GM12878 (cell line): ENCODE data around the gene KTN1. TPM values are rescaled to one million over a fixed set of nuclear protein-coding genes. Genes with fewer than 3 reads are reported as not detected.

Source experiments
- ATAC-seq: fragments of 200-7000 bp; cut with Tn5 transposase; 3 replicates; pipeline ENCODE4 v1.9.1; 2020; ENCODE audit warnings: mild to moderate bottlenecking, moderate library complexity
- BruUV-seq: library from RNA; stranded (reverse); fragments of 400-500 nt; replicated peaks from 2 replicates; lab custom pipeline; 2021; lab: Mats Ljungman, UMichigan
- CTCF ChIA-PET: fragments of 300-600 bp; sonication (Branson Sonifier 250); formaldehyde crosslinking; extraction: SDS; loops from one replicate; lab custom pipeline; 2021; ENCODE audit warnings: inconsistent platforms; lab: Yijun Ruan, JAX
- POLR2A ChIA-PET: fragments of 350-600 bp; formaldehyde crosslinking; extraction: SDS; loops from one replicate; lab custom pipeline; 2021; ENCODE audit warnings: inconsistent platforms; lab: Charles Lee
- RAD21 ChIA-PET: fragments of 300-600 bp; sonication (Branson Sonifier 250); formaldehyde crosslinking; loops from one replicate; lab custom pipeline; 2023; ENCODE audit warnings: antibody characterized with exemption; ENCODE audit not compliant: unreplicated experiment; lab: Charles Lee
- SMC1A ChIA-PET: fragments of 300-600 bp; sonication (Branson Sonifier 250); formaldehyde crosslinking; loops from one replicate; lab custom pipeline; 2023; ENCODE audit not compliant: unreplicated experiment, uncharacterized antibody; lab: Charles Lee
- DNase-seq: peaks from one replicate; pipeline ENCODE4 v3.0.0-alpha.2; 2011; ENCODE audit warnings: low read depth, low spot score
- FAIRE-seq: peaks from 3 replicates; lab custom pipeline; 2011; peaks lifted over from hg19 to GRCh38; lab: Jason Lieb, UNC
- H2AFZ ChIP-seq: 2 replicates; pipeline ENCODE4 v1.6.0; 2011; ENCODE audit warnings: low read depth, low read length, control low read depth; ENCODE audit not compliant: control insufficient read depth
- H3K27ac ChIP-seq: 2 replicates; pipeline ENCODE4 v1.5.1; 2011; ENCODE audit warnings: control low read depth; ENCODE audit not compliant: control insufficient read depth, insufficient read depth
- H3K27me3 ChIP-seq, 2 experiments: replicated peaks in 1 of 2; 2 replicates each; pipeline versions ENCODE4 v1.6.0 to v1.6.1; 2011; ENCODE audit warnings: low read length in 1 of 2; ENCODE audit not compliant: control insufficient read depth in 2 of 2, insufficient read depth in 2 of 2
- H3K36me3 ChIP-seq, 2 experiments: 2 replicates each; pipeline ENCODE4 v1.5.1; 2011; ENCODE audit warnings: low read length in 1 of 2; ENCODE audit not compliant: control insufficient read depth in 2 of 2, insufficient read depth in 2 of 2
- H3K4me1 ChIP-seq: 2 replicates; pipeline ENCODE4 v1.6.1; 2011; ENCODE audit warnings: mild to moderate bottlenecking, low read length, moderate library complexity, mixed read lengths; ENCODE audit not compliant: control insufficient read depth, insufficient read depth
- H3K4me2 ChIP-seq: 2 replicates; pipeline ENCODE4 v1.6.0; 2011; ENCODE audit warnings: control low read depth; ENCODE audit not compliant: control insufficient read depth, insufficient read depth
- H3K4me3 ChIP-seq: fragments of 200-600 bp; sonication (generic); 2 replicates; pipeline ENCODE4 v1.5.1; 2016
- H3K79me2 ChIP-seq: 2 replicates; pipeline ENCODE4 v1.6.0; 2011; ENCODE audit warnings: low read length; ENCODE audit not compliant: control insufficient read depth, insufficient read depth
- H3K9ac ChIP-seq: 2 replicates; pipeline ENCODE4 v1.8.0; 2011; ENCODE audit warnings: low read length, control low read depth, mixed read lengths; ENCODE audit not compliant: control insufficient read depth, insufficient read depth
- H3K9me3 ChIP-seq: replicated peaks from 3 replicates; pipeline ENCODE4 v1.5.1; 2011; ENCODE audit warnings: mild to moderate bottlenecking, low read length; ENCODE audit not compliant: control insufficient read depth, insufficient read depth
- H4K20me1 ChIP-seq: 2 replicates; pipeline ENCODE4 v1.6.0; 2011; ENCODE audit not compliant: control insufficient read depth, insufficient read depth
- CEBPB ChIP-seq, 2 experiments: fragments of 150-350 bp in 1 of 2; IDR thresholded peaks; 2 replicates each; pipeline ENCODE4 v1.6.1; 2012 to 2014; ENCODE audit warnings: low read depth in 2 of 2, low read length in 2 of 2, borderline replicate concordance in 1 of 2, inconsistent platforms in 1 of 2
- EZH2 ChIP-seq: IDR thresholded peaks from 2 replicates; pipeline ENCODE4 v1.6.1; 2012; ENCODE audit warnings: low read depth, mild to moderate bottlenecking, control low read depth, inconsistent platforms, low read length, borderline replicate concordance; ENCODE audit not compliant: control insufficient read depth
- JUNB ChIP-seq: IDR thresholded peaks from 2 replicates; pipeline ENCODE4 v1.6.1; 2016; ENCODE audit warnings: antibody characterized with exemption, mild to moderate bottlenecking
- NFYA ChIP-seq: IDR thresholded peaks from 2 replicates; pipeline ENCODE4 v1.6.1; 2011; ENCODE audit warnings: low read depth, mild to moderate bottlenecking, low read length, improper control_type of control experiment, borderline replicate concordance
- NFYB ChIP-seq: IDR thresholded peaks from 2 replicates; pipeline ENCODE4 v1.6.1; 2011; ENCODE audit warnings: low read depth, mild to moderate bottlenecking, low read length, improper control_type of control experiment, moderate library complexity; ENCODE audit not compliant: insufficient read depth
- NR2C1 ChIP-seq: fragments of 450-650 bp; IDR thresholded peaks from 2 replicates; pipeline ENCODE4 v1.6.1; 2017; ENCODE audit warnings: antibody characterized with exemption, mild to moderate bottlenecking, moderate library complexity
- RUNX3 ChIP-seq: IDR thresholded peaks from 2 replicates; pipeline ENCODE4 v1.6.1; 2012; ENCODE audit warnings: low read length, inconsistent platforms
- SMARCA5 ChIP-seq: fragments of 450-650 bp; IDR thresholded peaks from 2 replicates; pipeline ENCODE4 v1.6.1; 2017; ENCODE audit warnings: mild to moderate bottlenecking
- STAT3 ChIP-seq: IDR thresholded peaks from 2 replicates; pipeline ENCODE4 v1.6.1; 2011; ENCODE audit warnings: low read depth, low read length, improper control_type of control experiment
- ZZZ3 ChIP-seq: IDR thresholded peaks from 2 replicates; pipeline ENCODE4 v1.6.1; 2011; ENCODE audit warnings: low read depth; ENCODE audit not compliant: control insufficient read depth, insufficient read length
- in situ Hi-C: fragments of 300-500 bp; cut with MboI; formaldehyde crosslinking; loops from 9 replicates; pipeline ENCODE4 v1.14.3; 2018; ENCODE audit warnings: mixed read lengths
- intact Hi-C: fragments of 100-400 bp; cut with micrococcal nuclease; formaldehyde crosslinking; loops from one replicate; pipeline ENCODE4 v1.14.2; 2022; ENCODE audit not compliant: unreplicated experiment
- polyA plus RNA-seq, 11 experiments: library from polyadenylated mRNA; depleted of rRNA in 4 of 11; unstranded in 6 of 11; stranded (reverse) in 5 of 11; fragments of >200 nt; fragmentation: Nextera tagmentation in 4 of 11; fragmentation: Illumina TruSeq in 1 of 11; extraction: Ambion mirVana in 4 of 11; extraction: Trizol in 1 of 11; gene quantifications; 1 replicate in 1 of 11; 2 replicates in 10 of 11; pipeline versions ENCODE4 v1.2.1 to v1.2.3, GENCODE V29; 2011 to 2016; ENCODE audit warnings: inconsistent platforms in 2 of 11, missing spikeins in 2 of 11, low read depth in 1 of 11
- total RNA-seq, 4 experiments: library from RNA; depleted of rRNA in 3 of 4; stranded (reverse); fragments of >200 nt in 3 of 4; fragmentation: Illumina TruSeq in 1 of 4; extraction: Trizol in 1 of 4; gene quantifications; 2 replicates each; pipeline versions ENCODE4 v1.2.1 to v1.2.3, GENCODE V29; 2013 to 2021
- TF ChIP-seq, protein P1 (sequence below): IDR thresholded peaks from 2 replicates; pipeline ENCODE4 v1.6.1; 2012; ENCODE audit warnings: low read depth, low read length, improper control_type of control experiment
- TF ChIP-seq, protein P2 (sequence below): IDR thresholded peaks from 2 replicates; pipeline ENCODE4 v1.6.1; 2012; ENCODE audit warnings: low read depth, low read length, improper control_type of control experiment
- TF ChIP-seq, protein P3 (sequence below): IDR thresholded peaks from 2 replicates; pipeline ENCODE4 v1.6.1; 2012; ENCODE audit warnings: mild to moderate bottlenecking, low read depth, low read length
- TF ChIP-seq, protein P4 (sequence below), 3 experiments: IDR thresholded peaks in 2 of 3; conservative IDR thresholded peaks in 1 of 3; 2 replicates each; pipeline ENCODE4 v1.5.1; 2011; ENCODE audit warnings: low read depth in 3 of 3, low read length in 3 of 3, mild to moderate bottlenecking in 3 of 3, control low read depth in 2 of 3, moderate library complexity in 2 of 3, inconsistent platforms in 1 of 3, mixed read lengths in 1 of 3; ENCODE audit not compliant: control insufficient read depth in 2 of 3, insufficient read depth in 1 of 3; ENCODE audit errors: extremely low read depth in 1 of 3

Gene KTN1
- total and polyA plus RNA-seq, 10 of the 15 experiments (the other 5 are each of a cell fraction or from before 2014, with no cell fraction given), result 50.6 to 154 (median 84.2) TPM

DNA sequence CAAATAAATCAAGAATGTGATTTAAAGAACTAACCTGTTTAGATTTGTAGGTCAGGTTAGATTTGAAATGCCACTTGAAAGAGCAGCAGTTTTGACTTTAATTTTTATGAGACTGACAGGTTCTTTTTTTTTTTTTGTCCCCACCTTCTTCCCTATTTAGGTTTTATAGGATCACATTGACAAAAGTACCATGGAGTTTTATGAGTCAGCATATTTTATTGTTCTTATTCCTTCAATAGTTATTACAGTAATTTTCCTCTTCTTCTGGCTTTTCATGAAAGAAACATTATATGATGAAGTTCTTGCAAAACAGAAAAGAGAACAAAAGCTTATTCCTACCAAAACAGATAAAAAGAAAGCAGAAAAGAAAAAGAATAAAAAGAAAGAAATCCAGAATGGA, 31.9 kb downstream of the KTN1 start:
- in situ Hi-C loops, result no loop called here
- Histone ChIP-seq H3K36me3 (peaks cover 1 to 15% of the 10 kb centered on the region in 2 experiments), H3K9ac (no peak overlapping the region), H3K4me3 (no peak overlapping the region), H3K4me2 (no peak overlapping the region), H3K79me2 (peaks cover 19% of the 10 kb centered on the region), H3K27ac (no peak overlapping the region), H3K27me3 (no peaks in the 10 kb centered on the region), H3K9me3 (no peaks in the 10 kb centered on the region), H3K4me1 (no peaks in the 10 kb centered on the region), H4K20me1 (no peaks in the 10 kb centered on the region), H2AFZ (no peak overlapping the region)
- FAIRE-seq (no peak), DNase-seq (no peak), ATAC-seq (no peak)
- intact Hi-C loops, result no loop called here
- BruUV-seq, result no TSS peak
- TF ChIP-seq, protein P1, sequence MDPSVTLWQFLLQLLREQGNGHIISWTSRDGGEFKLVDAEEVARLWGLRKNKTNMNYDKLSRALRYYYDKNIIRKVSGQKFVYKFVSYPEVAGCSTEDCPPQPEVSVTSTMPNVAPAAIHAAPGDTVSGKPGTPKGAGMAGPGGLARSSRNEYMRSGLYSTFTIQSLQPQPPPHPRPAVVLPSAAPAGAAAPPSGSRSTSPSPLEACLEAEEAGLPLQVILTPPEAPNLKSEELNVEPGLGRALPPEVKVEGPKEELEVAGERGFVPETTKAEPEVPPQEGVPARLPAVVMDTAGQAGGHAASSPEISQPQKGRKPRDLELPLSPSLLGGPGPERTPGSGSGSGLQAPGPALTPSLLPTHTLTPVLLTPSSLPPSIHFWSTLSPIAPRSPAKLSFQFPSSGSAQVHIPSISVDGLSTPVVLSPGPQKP, result no peak
- TF ChIP-seq ZZZ3, result no peak
- no peak for TF ChIP-seq CEBPB (IDR thresholded peaks at IDR 0.05; ENCODE audit: borderline replicate concordance in 1 of 2, low read depth in 2 of 2, low read length in 2 of 2)
- TF ChIP-seq, protein P2, sequence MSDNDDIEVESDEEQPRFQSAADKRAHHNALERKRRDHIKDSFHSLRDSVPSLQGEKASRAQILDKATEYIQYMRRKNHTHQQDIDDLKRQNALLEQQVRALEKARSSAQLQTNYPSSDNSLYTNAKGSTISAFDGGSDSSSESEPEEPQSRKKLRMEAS, result no peak
- TF ChIP-seq, protein P3, sequence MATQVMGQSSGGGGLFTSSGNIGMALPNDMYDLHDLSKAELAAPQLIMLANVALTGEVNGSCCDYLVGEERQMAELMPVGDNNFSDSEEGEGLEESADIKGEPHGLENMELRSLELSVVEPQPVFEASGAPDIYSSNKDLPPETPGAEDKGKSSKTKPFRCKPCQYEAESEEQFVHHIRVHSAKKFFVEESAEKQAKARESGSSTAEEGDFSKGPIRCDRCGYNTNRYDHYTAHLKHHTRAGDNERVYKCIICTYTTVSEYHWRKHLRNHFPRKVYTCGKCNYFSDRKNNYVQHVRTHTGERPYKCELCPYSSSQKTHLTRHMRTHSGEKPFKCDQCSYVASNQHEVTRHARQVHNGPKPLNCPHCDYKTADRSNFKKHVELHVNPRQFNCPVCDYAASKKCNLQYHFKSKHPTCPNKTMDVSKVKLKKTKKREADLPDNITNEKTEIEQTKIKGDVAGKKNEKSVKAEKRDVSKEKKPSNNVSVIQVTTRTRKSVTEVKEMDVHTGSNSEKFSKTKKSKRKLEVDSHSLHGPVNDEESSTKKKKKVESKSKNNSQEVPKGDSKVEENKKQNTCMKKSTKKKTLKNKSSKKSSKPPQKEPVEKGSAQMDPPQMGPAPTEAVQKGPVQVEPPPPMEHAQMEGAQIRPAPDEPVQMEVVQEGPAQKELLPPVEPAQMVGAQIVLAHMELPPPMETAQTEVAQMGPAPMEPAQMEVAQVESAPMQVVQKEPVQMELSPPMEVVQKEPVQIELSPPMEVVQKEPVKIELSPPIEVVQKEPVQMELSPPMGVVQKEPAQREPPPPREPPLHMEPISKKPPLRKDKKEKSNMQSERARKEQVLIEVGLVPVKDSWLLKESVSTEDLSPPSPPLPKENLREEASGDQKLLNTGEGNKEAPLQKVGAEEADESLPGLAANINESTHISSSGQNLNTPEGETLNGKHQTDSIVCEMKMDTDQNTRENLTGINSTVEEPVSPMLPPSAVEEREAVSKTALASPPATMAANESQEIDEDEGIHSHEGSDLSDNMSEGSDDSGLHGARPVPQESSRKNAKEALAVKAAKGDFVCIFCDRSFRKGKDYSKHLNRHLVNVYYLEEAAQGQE, result no peak
- TF ChIP-seq NR2C1, result no peak
- no peak for TF ChIP-seq JUNB
- TF ChIP-seq RUNX3, result no peak
- TF ChIP-seq EZH2, result no peak
- no peak for TF ChIP-seq NFYB
- TF ChIP-seq, protein P4, sequence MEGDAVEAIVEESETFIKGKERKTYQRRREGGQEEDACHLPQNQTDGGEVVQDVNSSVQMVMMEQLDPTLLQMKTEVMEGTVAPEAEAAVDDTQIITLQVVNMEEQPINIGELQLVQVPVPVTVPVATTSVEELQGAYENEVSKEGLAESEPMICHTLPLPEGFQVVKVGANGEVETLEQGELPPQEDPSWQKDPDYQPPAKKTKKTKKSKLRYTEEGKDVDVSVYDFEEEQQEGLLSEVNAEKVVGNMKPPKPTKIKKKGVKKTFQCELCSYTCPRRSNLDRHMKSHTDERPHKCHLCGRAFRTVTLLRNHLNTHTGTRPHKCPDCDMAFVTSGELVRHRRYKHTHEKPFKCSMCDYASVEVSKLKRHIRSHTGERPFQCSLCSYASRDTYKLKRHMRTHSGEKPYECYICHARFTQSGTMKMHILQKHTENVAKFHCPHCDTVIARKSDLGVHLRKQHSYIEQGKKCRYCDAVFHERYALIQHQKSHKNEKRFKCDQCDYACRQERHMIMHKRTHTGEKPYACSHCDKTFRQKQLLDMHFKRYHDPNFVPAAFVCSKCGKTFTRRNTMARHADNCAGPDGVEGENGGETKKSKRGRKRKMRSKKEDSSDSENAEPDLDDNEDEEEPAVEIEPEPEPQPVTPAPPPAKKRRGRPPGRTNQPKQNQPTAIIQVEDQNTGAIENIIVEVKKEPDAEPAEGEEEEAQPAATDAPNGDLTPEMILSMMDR (IDR thresholded peaks at IDR 0.05 in 2 of 3, conservative IDR thresholded peaks at IDR 0.05 in 1 of 3; ENCODE audit: control insufficient read depth in 2 of 3, extremely low read depth in 1 of 3, insufficient read depth in 1 of 3, low read depth in 3 of 3, low read length in 3 of 3), result no peak
- no peak for TF ChIP-seq SMARCA5
- no peak for TF ChIP-seq STAT3
- TF ChIP-seq NFYA, result no peak
- ChIA-PET CTCF (no interaction called here), POLR2A (interaction anchor here (0.5 kb wide), 1 partner anchor 30 kb away, joined by 3 read pairs; no protein-coding TSS in a partner anchor), SMC1A (interaction anchor here (0.7 kb wide), 1 partner anchor 563 kb away, joined by 3 read pairs; no protein-coding TSS in a partner anchor), RAD21 (no interaction called here)
